Right cardiac atrium (tissue), 5 donors: Measurements from ENCODE around the gene ZNF385D. TPM values are rescaled to one million over a fixed set of nuclear protein-coding genes. Genes with fewer than 3 reads are reported as not detected.
A peak's percentile ranks its signal among the peaks of the same experiment; 100 is the strongest.
"Not testable (repeated sequence)": the region's sequence is repeated elsewhere in the genome, so short reads cannot be mapped to it uniquely, and the experiment has no call there.

Source experiments
- ATAC-seq, 2 donors: fragments of 200-7000 bp; cut with Tn5 transposase; one replicate each; pipeline versions ENCODE4 v1.8.0 to v1.9.1; 2020; ENCODE audit warnings: moderate library complexity in 2 of 2, mild to moderate bottlenecking in 1 of 2
- DNase-seq, 3 donors: peaks; one replicate each; pipeline ENCODE4 v3.0.0-alpha.2; 2020
- H3K27ac ChIP-seq: one replicate; pipeline ENCODE4 v1.5.1; 2013; ENCODE audit warnings: mild to moderate bottlenecking, low read length, control low read depth, moderate library complexity
- H3K27me3 ChIP-seq: one replicate; pipeline ENCODE4 v1.6.1; 2013; ENCODE audit not compliant: control insufficient read depth, insufficient read depth
- H3K4me1 ChIP-seq: one replicate; pipeline ENCODE4 v1.6.1; 2013; ENCODE audit warnings: low read length; ENCODE audit not compliant: control insufficient read depth, insufficient read depth
- H3K4me3 ChIP-seq: one replicate; pipeline ENCODE4 v1.5.1; 2013; ENCODE audit warnings: low read length, control low read depth
- H3K9me3 ChIP-seq: one replicate; pipeline ENCODE4 v1.6.1; 2013; ENCODE audit warnings: low read length; ENCODE audit not compliant: control insufficient read depth
- WGBS: extraction: QIAGEN DNeasy Blood & Tissue Kit; methylation state at CpG from one replicate; pipeline ENCODE4 v1.1.7; 2013; 5-methylcytosine and 5-hydroxymethylcytosine counted together
- intact Hi-C, 4 donors: fragments of 100-400 bp; cut with DNase I; formaldehyde crosslinking; loops; one replicate each; pipeline versions ENCODE4 v1.11.0 to v1.14.0; 2022 to 2023
- polyA plus RNA-seq: library from polyadenylated mRNA; stranded (reverse); fragments of 200-250 nt; gene quantifications from one replicate; pipeline ENCODE4 v1.2.3, GENCODE V29; 2013
- total RNA-seq, 4 donors: library from RNA; stranded (reverse); fragmentation: NEBNext Ultra II Directional; extraction: Animal tissue kit (Norgen Biotek cat#: 25700); gene quantifications; one replicate each; pipeline ENCODE4 v1.2.1, GENCODE V29; 2021
- donor health status: healthy with polysubstance abuse.
- donor health status: DM: no; HTN: yes; CAD: no.
- donor health status: DM: no; HTN: no; CAD: no.
- donor health status: DM: no; HTN: yes; CAD: no; lungs with severe emphysema.
- donor health status: DM: yes; HTN: yes; CAD: no.

Gene ZNF385D
- total and polyA plus RNA-seq, 5 donors, result 0.86 to 1.8 (median 1.5) TPM

- Histone ChIP-seq H3K27me3 (no peaks in the 10 kb centered on the region), H3K9me3 (no peaks in the 10 kb centered on the region), H3K27ac (no peak overlapping the region), H3K4me1 (no peaks in the 10 kb centered on the region), H3K4me3 (no peak overlapping the region)
- ATAC-seq (no peak), DNase-seq (no peak)
- intact Hi-C loops, result no loop called here
- WGBS, result 63% methylated on average over 2 of the region's 2 CpGs
These were observed 341.6 kb downstream of the ZNF385D start for GRCh38 chr3:21409401-21409800.

GRCh38 chr3:21407743-21408142 lies 343.3 kb downstream of the ZNF385D start:
- no peak for ATAC-seq

GRCh38 chr3:21405671-21406667 lies 345.0 kb downstream of the ZNF385D start:
- intact Hi-C loops, result no loop called here
- Histone ChIP-seq H3K27me3 (no peaks in the 10 kb centered on the region), H3K4me3 (no peak overlapping the region), H3K9me3 (no peaks in the 10 kb centered on the region), H3K27ac (no peak overlapping the region), H3K4me1 (no peaks in the 10 kb centered on the region)
- ATAC-seq, result no peak
- DNase-seq, result peak in 1 of 3 donors; percentile 46
- WGBS, result 91% methylated on average over 47 of the region's 47 CpGs

More at GRCh38 chr3:21407743-21408142, 343.3 kb downstream of the ZNF385D start:
- no peak for DNase-seq
- Histone ChIP-seq H3K4me1 (no peaks in the 10 kb centered on the region), H3K9me3 (no peaks in the 10 kb centered on the region), H3K27ac (no peak overlapping the region), H3K4me3 (no peak overlapping the region), H3K27me3 (no peaks in the 10 kb centered on the region)
- 54% methylated on average over 1 of the region's 1 CpG for WGBS
- intact Hi-C loops, result no loop called here

GRCh38 chr3:21398461-21398860 lies 352.5 kb downstream of the ZNF385D start:
- Histone ChIP-seq H3K27ac (no peak overlapping the region), H3K9me3 (no peaks in the 10 kb centered on the region), H3K27me3 (no peaks in the 10 kb centered on the region), H3K4me3 (no peak overlapping the region), H3K4me1 (no peaks in the 10 kb centered on the region)
- intact Hi-C loops, result no loop called here
- ATAC-seq, result no peak
- no peak for DNase-seq
- WGBS, result 96% methylated on average over 4 of the region's 4 CpGs

GRCh38 chr3:21393683-21394311 lies 357.2 kb downstream of the ZNF385D start:
- intact Hi-C loops, result no loop called here
- no peaks in the 10 kb centered on the region for H3K4me1 ChIP-seq
- WGBS, result 48% methylated on average over 4 of the region's 4 CpGs
- H3K27me3 ChIP-seq, result no peaks in the 10 kb centered on the region
- H3K27ac ChIP-seq, result no peak overlapping the region
- H3K9me3 ChIP-seq, result no peaks in the 10 kb centered on the region
- ATAC-seq (peak in 1 of 2 donors; percentile 48), DNase-seq (peak in 1 of 3 donors; percentile 40)
- H3K4me3 ChIP-seq, result no peak overlapping the region

GRCh38 chr3:21392526-21392925 lies 358.5 kb downstream of the ZNF385D start:
- DNase-seq (no peak), ATAC-seq (no peak)
- intact Hi-C loops, result no loop called here
- H3K4me1 ChIP-seq, result no peaks in the 10 kb centered on the region
- 46% methylated on average over 1 of the region's 1 CpG for WGBS
- H3K27me3 ChIP-seq, result no peaks in the 10 kb centered on the region
- H3K27ac ChIP-seq, result no peak overlapping the region
- H3K9me3 ChIP-seq, result no peaks in the 10 kb centered on the region
- H3K4me3 ChIP-seq, result no peak overlapping the region

GRCh38 chr3:21390856-21391255 lies 360.2 kb downstream of the ZNF385D start:
- Histone ChIP-seq H3K27me3 (no peaks in the 10 kb centered on the region), H3K4me3 (no peak overlapping the region), H3K4me1 (no peaks in the 10 kb centered on the region), H3K27ac (no peak overlapping the region), H3K9me3 (no peaks in the 10 kb centered on the region)
- intact Hi-C loops, result no loop called here
- DNase-seq, result no peak
- 56% methylated on average over 1 of the region's 1 CpG for WGBS
- no peak for ATAC-seq

- H3K27ac ChIP-seq, result no peak overlapping the region
- no peaks in the 10 kb centered on the region for H3K27me3 ChIP-seq
- H3K4me3 ChIP-seq, result no peak overlapping the region
- no peaks in the 10 kb centered on the region for H3K9me3 ChIP-seq
- no peak for ATAC-seq
- no peak for DNase-seq
- WGBS, result 54% methylated on average over 3 of the region's 3 CpGs
- intact Hi-C loops, result no loop called here
- no peaks in the 10 kb centered on the region for H3K4me1 ChIP-seq
These were observed 360.9 kb downstream of the ZNF385D start for GRCh38 chr3:21390136-21390535.

GRCh38 chr3:21387142-21387826 lies 363.7 kb downstream of the ZNF385D start:
- H3K4me3 ChIP-seq, H3K9me3 ChIP-seq, ATAC-seq, H3K27ac ChIP-seq, intact Hi-C loops, H3K27me3 ChIP-seq, H3K4me1 ChIP-seq: not testable (repeated sequence)
- WGBS, result 94% methylated on average over 30 of the region's 30 CpGs
- DNase-seq, result peak in 1 of 3 donors; percentile 36

GRCh38 chr3:21378036-21378435 lies 373.0 kb downstream of the ZNF385D start:
- H3K9me3 ChIP-seq, H3K27me3 ChIP-seq, intact Hi-C loops, H3K4me1 ChIP-seq, H3K27ac ChIP-seq, DNase-seq, H3K4me3 ChIP-seq, ATAC-seq: not testable (repeated sequence)
- WGBS, result 93% methylated on average over 5 of the region's 5 CpGs
